ENCODE data around the gene ACTRT2.

The ACTRT2 gene

GRCh38 chr1:3012456-3013291 lies 8.6 kb upstream of the ACTRT2 start:
- no peaks in the 10 kb centered on the region for H3K4me1 ChIP-seq (ENCODE audit: control insufficient read depth in 2 of 2, insufficient read depth in 2 of 2, low read length in 2 of 2)
- H3K9me3 ChIP-seq (ENCODE audit: control insufficient read depth in 2 of 2, low read length in 2 of 2) = peaks cover 0 to 4% of the 10 kb centered on the region in 2 donors
- H3K27me3 ChIP-seq (ENCODE audit: control insufficient read depth in 2 of 2, insufficient read depth in 2 of 2, low read length in 2 of 2) = peaks cover 3 to 8% of the 10 kb centered on the region in 2 donors
- H3K9ac ChIP-seq (ENCODE audit: low read depth in 1 of 2, low read length in 2 of 2) = no peak overlapping the region
- no peak overlapping the region for H3K27ac ChIP-seq (ENCODE audit: low read depth in 2 of 2, low read length in 2 of 2)
- H3K4me3 ChIP-seq (ENCODE audit: low read length in 2 of 2) = no peak overlapping the region
- no peaks in the 10 kb centered on the region for H3K36me3 ChIP-seq (ENCODE audit: control insufficient read depth in 2 of 2, insufficient read depth in 2 of 2, low read length in 2 of 2)

GRCh38 chr1:3013371-3014049 lies 7.8 kb upstream of the ACTRT2 start:
- Histone ChIP-seq H3K4me1 (ENCODE audit: control insufficient read depth in 2 of 2, insufficient read depth in 2 of 2, low read length in 2 of 2) (no peaks in the 10 kb centered on the region), H3K27ac (ENCODE audit: low read depth in 2 of 2, low read length in 2 of 2) (no peak overlapping the region), H3K4me3 (ENCODE audit: low read length in 2 of 2) (no peak overlapping the region), H3K9ac (ENCODE audit: low read depth in 1 of 2, low read length in 2 of 2) (no peak overlapping the region), H3K27me3 (ENCODE audit: control insufficient read depth in 2 of 2, insufficient read depth in 2 of 2, low read length in 2 of 2) (peaks cover 8% of the 10 kb centered on the region in 2 donors), H3K36me3 (ENCODE audit: control insufficient read depth in 2 of 2, insufficient read depth in 2 of 2, low read length in 2 of 2) (no peaks in the 10 kb centered on the region), H3K9me3 (ENCODE audit: control insufficient read depth in 2 of 2, low read length in 2 of 2) (peaks cover 0 to 2% of the 10 kb centered on the region in 2 donors)

- Histone ChIP-seq H3K36me3 (ENCODE audit: control insufficient read depth in 2 of 2, insufficient read depth in 2 of 2, low read length in 2 of 2) (no peaks in the 10 kb centered on the region), H3K4me3 (ENCODE audit: low read length in 2 of 2) (no peak overlapping the region), H3K4me1 (ENCODE audit: control insufficient read depth in 2 of 2, insufficient read depth in 2 of 2, low read length in 2 of 2) (no peaks in the 10 kb centered on the region), H3K9me3 (ENCODE audit: control insufficient read depth in 2 of 2, low read length in 2 of 2) (no peaks in the 10 kb centered on the region), H3K27me3 (ENCODE audit: control insufficient read depth in 2 of 2, insufficient read depth in 2 of 2, low read length in 2 of 2) (peaks cover 8% of the 10 kb centered on the region in 2 donors), H3K27ac (ENCODE audit: low read depth in 2 of 2, low read length in 2 of 2) (no peak overlapping the region), H3K9ac (ENCODE audit: low read depth in 1 of 2, low read length in 2 of 2) (no peak overlapping the region)
These were observed 7.2 kb upstream of the ACTRT2 start for GRCh38 chr1:3014050-3014440.

GRCh38 chr1:3014443-3015268 lies 6.6 kb upstream of the ACTRT2 start:
- Histone ChIP-seq H3K27me3 (ENCODE audit: control insufficient read depth in 2 of 2, insufficient read depth in 2 of 2, low read length in 2 of 2) (peaks cover 8% of the 10 kb centered on the region in 2 donors), H3K4me1 (ENCODE audit: control insufficient read depth in 2 of 2, insufficient read depth in 2 of 2, low read length in 2 of 2) (no peaks in the 10 kb centered on the region), H3K9me3 (ENCODE audit: control insufficient read depth in 2 of 2, low read length in 2 of 2) (no peaks in the 10 kb centered on the region), H3K36me3 (ENCODE audit: control insufficient read depth in 2 of 2, insufficient read depth in 2 of 2, low read length in 2 of 2) (no peaks in the 10 kb centered on the region), H3K9ac (ENCODE audit: low read depth in 1 of 2, low read length in 2 of 2) (no peak overlapping the region), H3K27ac (ENCODE audit: low read depth in 2 of 2, low read length in 2 of 2) (no peak overlapping the region), H3K4me3 (ENCODE audit: low read length in 2 of 2) (no peak overlapping the region)

GRCh38 chr1:3015269-3015635 lies 6.0 kb upstream of the ACTRT2 start:
- Histone ChIP-seq H3K4me1 (ENCODE audit: control insufficient read depth in 2 of 2, insufficient read depth in 2 of 2, low read length in 2 of 2) (no peaks in the 10 kb centered on the region), H3K9ac (ENCODE audit: low read depth in 1 of 2, low read length in 2 of 2) (no peak overlapping the region), H3K27me3 (ENCODE audit: control insufficient read depth in 2 of 2, insufficient read depth in 2 of 2, low read length in 2 of 2) (peaks cover 8% of the 10 kb centered on the region in 2 donors), H3K4me3 (ENCODE audit: low read length in 2 of 2) (no peak overlapping the region), H3K9me3 (ENCODE audit: control insufficient read depth in 2 of 2, low read length in 2 of 2) (no peaks in the 10 kb centered on the region), H3K27ac (ENCODE audit: low read depth in 2 of 2, low read length in 2 of 2) (no peak overlapping the region), H3K36me3 (ENCODE audit: control insufficient read depth in 2 of 2, insufficient read depth in 2 of 2, low read length in 2 of 2) (no peaks in the 10 kb centered on the region)

GRCh38 chr1:3015744-3016143 lies 5.5 kb upstream of the ACTRT2 start:
- H3K4me1 ChIP-seq (ENCODE audit: control insufficient read depth in 2 of 2, insufficient read depth in 2 of 2, low read length in 2 of 2) = no peaks in the 10 kb centered on the region
- no peak overlapping the region for H3K4me3 ChIP-seq (ENCODE audit: low read length in 2 of 2)
- no peak overlapping the region for H3K27ac ChIP-seq (ENCODE audit: low read depth in 2 of 2, low read length in 2 of 2)
- H3K27me3 ChIP-seq (ENCODE audit: control insufficient read depth in 2 of 2, insufficient read depth in 2 of 2, low read length in 2 of 2) = peaks cover 8% of the 10 kb centered on the region in 2 donors
- no peak overlapping the region for H3K9ac ChIP-seq (ENCODE audit: low read depth in 1 of 2, low read length in 2 of 2)
- no peaks in the 10 kb centered on the region for H3K9me3 ChIP-seq (ENCODE audit: control insufficient read depth in 2 of 2, low read length in 2 of 2)
- H3K36me3 ChIP-seq (ENCODE audit: control insufficient read depth in 2 of 2, insufficient read depth in 2 of 2, low read length in 2 of 2) = no peaks in the 10 kb centered on the region

GRCh38 chr1:3016641-3017439 lies 4.4 kb upstream of the ACTRT2 start:
- H3K36me3 ChIP-seq (ENCODE audit: control insufficient read depth in 2 of 2, insufficient read depth in 2 of 2, low read length in 2 of 2) = no peaks in the 10 kb centered on the region
- H3K9ac ChIP-seq (ENCODE audit: low read depth in 1 of 2, low read length in 2 of 2) = no peak overlapping the region
- no peaks in the 10 kb centered on the region for H3K4me1 ChIP-seq (ENCODE audit: control insufficient read depth in 2 of 2, insufficient read depth in 2 of 2, low read length in 2 of 2)
- H3K27me3 ChIP-seq (ENCODE audit: control insufficient read depth in 2 of 2, insufficient read depth in 2 of 2, low read length in 2 of 2) = peaks cover 8% of the 10 kb centered on the region in 2 donors
- no peak overlapping the region for H3K4me3 ChIP-seq (ENCODE audit: low read length in 2 of 2)
- no peaks in the 10 kb centered on the region for H3K9me3 ChIP-seq (ENCODE audit: control insufficient read depth in 2 of 2, low read length in 2 of 2)
- H3K27ac ChIP-seq (ENCODE audit: low read depth in 2 of 2, low read length in 2 of 2) = no peak overlapping the region

GRCh38 chr1:3017440-3018050 lies 3.7 kb upstream of the ACTRT2 start:
- Histone ChIP-seq H3K36me3 (ENCODE audit: control insufficient read depth in 2 of 2, insufficient read depth in 2 of 2, low read length in 2 of 2) (no peaks in the 10 kb centered on the region), H3K27me3 (ENCODE audit: control insufficient read depth in 2 of 2, insufficient read depth in 2 of 2, low read length in 2 of 2) (peaks cover 8% of the 10 kb centered on the region in 2 donors), H3K9me3 (ENCODE audit: control insufficient read depth in 2 of 2, low read length in 2 of 2) (no peaks in the 10 kb centered on the region), H3K4me1 (ENCODE audit: control insufficient read depth in 2 of 2, insufficient read depth in 2 of 2, low read length in 2 of 2) (no peaks in the 10 kb centered on the region), H3K9ac (ENCODE audit: low read depth in 1 of 2, low read length in 2 of 2) (no peak overlapping the region), H3K27ac (ENCODE audit: low read depth in 2 of 2, low read length in 2 of 2) (no peak overlapping the region), H3K4me3 (ENCODE audit: low read length in 2 of 2) (no peak overlapping the region)

GRCh38 chr1:3018051-3018471 lies 3.2 kb upstream of the ACTRT2 start:
- no peak overlapping the region for H3K9ac ChIP-seq (ENCODE audit: low read depth in 1 of 2, low read length in 2 of 2)
- H3K4me1 ChIP-seq (ENCODE audit: control insufficient read depth in 2 of 2, insufficient read depth in 2 of 2, low read length in 2 of 2) = no peaks in the 10 kb centered on the region
- no peak overlapping the region for H3K4me3 ChIP-seq (ENCODE audit: low read length in 2 of 2)
- no peak overlapping the region for H3K27ac ChIP-seq (ENCODE audit: low read depth in 2 of 2, low read length in 2 of 2)
- no peaks in the 10 kb centered on the region for H3K9me3 ChIP-seq (ENCODE audit: control insufficient read depth in 2 of 2, low read length in 2 of 2)
- no peaks in the 10 kb centered on the region for H3K36me3 ChIP-seq (ENCODE audit: control insufficient read depth in 2 of 2, insufficient read depth in 2 of 2, low read length in 2 of 2)
- peaks cover 5 to 8% of the 10 kb centered on the region in 2 donors for H3K27me3 ChIP-seq (ENCODE audit: control insufficient read depth in 2 of 2, insufficient read depth in 2 of 2, low read length in 2 of 2)

Measured in mucosa of rectum (tissue), 2 donors.